HG03097 (cell line): ENCODE measurements around the gene FAM78A.
A peak's percentile ranks its signal among the peaks of the same experiment; 100 is the strongest.
"Not testable (repeated sequence)": the region's sequence is repeated elsewhere in the genome, so short reads cannot be mapped to it uniquely, and the experiment has no call there.

Experiments
- ATAC-seq: cut with Tn5 transposase; IDR thresholded peaks from one replicate; pipeline ENCODE4 v1.9.1; 2021; ENCODE audit not compliant: unreplicated experiment, low FRiP score

FAM78A gene

GRCh38 chr9:131270171-131271015 lies 5.9 kb downstream of the FAM78A start:
- ATAC-seq: no peak

- no peak for ATAC-seq
These were observed 9.8 kb downstream of the FAM78A start for GRCh38 chr9:131266266-131267229.

GRCh38 chr9:131264231-131264630 lies 12.1 kb downstream of the FAM78A start:
- no peak for ATAC-seq

GRCh38 chr9:131263701-131264100 lies 12.6 kb downstream of the FAM78A start:
- no peak for ATAC-seq

- not testable (repeated sequence) for ATAC-seq
These were observed 13.3 kb downstream of the FAM78A start for GRCh38 chr9:131263033-131263343.

- ATAC-seq: no peak
These were observed 13.8 kb downstream of the FAM78A start for GRCh38 chr9:131262327-131263032.

GRCh38 chr9:131260751-131261452 lies 15.4 kb downstream of the FAM78A start:
- ATAC-seq: no peak

- no peak for ATAC-seq
These were observed 16.3 kb downstream of the FAM78A start for GRCh38 chr9:131259916-131260597.

GRCh38 chr9:131259432-131259898 lies 16.8 kb downstream of the FAM78A start:
- ATAC-seq: no peak

GRCh38 chr9:131258698-131259431 lies 17.4 kb downstream of the FAM78A start:
- ATAC-seq: no peak

- no peak for ATAC-seq
These were observed 18.1 kb downstream of the FAM78A start for GRCh38 chr9:131258186-131258585.

GRCh38 chr9:131257266-131258025 lies 18.9 kb downstream of the FAM78A start:
- no peak for ATAC-seq

- ATAC-seq: no peak
These were observed 20.6 kb downstream of the FAM78A start for GRCh38 chr9:131255676-131256197.

GRCh38 chr9:131254626-131255025 lies 21.7 kb downstream of the FAM78A start:
- ATAC-seq: no peak

GRCh38 chr9:131253891-131254491 lies 22.3 kb downstream of the FAM78A start:
- no peak for ATAC-seq

- ATAC-seq: peak; percentile 3
These were observed 24.2 kb downstream of the FAM78A start for GRCh38 chr9:131252120-131252519.

- ATAC-seq: no peak
These were observed 29.7 kb downstream of the FAM78A start for GRCh38 chr9:131246618-131247017.

GRCh38 chr9:131244331-131244730 lies 32.0 kb downstream of the FAM78A start:
- not testable (repeated sequence) for ATAC-seq
